Femur (tissue), 1 donor: ENCODE measurements around the gene KCNQ1.
A peak's percentile ranks its signal among the peaks of the same experiment; 100 is the strongest.

Experiments
- DNase-seq: peaks from one replicate; pipeline ENCODE4 v3.0.0-alpha.2; 2017

Gene KCNQ1

GRCh38 chr11:2539371-2540222 is 94.8 kb downstream of the KCNQ1 start:
- peak; percentile 61 for DNase-seq

GRCh38 chr11:2540223-2540991 is 95.6 kb downstream of the KCNQ1 start:
- DNase-seq: peak; percentile 8

GRCh38 chr11:2540992-2541680 is 96.3 kb downstream of the KCNQ1 start:
- DNase-seq: peak; percentile 6

- no peak for DNase-seq
Observed at GRCh38 chr11:2541881-2542361, 97.1 kb downstream of the KCNQ1 start.

GRCh38 chr11:2542406-2542805 is 97.6 kb downstream of the KCNQ1 start:
- DNase-seq: no peak

- peak; percentile 12 for DNase-seq
Observed at GRCh38 chr11:2547806-2548205, 103.0 kb downstream of the KCNQ1 start.

- peak; percentile 7 for DNase-seq
Observed at GRCh38 chr11:2548596-2548995, 103.8 kb downstream of the KCNQ1 start.

- DNase-seq: peak; percentile 14
Observed at GRCh38 chr11:2549080-2549479, 104.3 kb downstream of the KCNQ1 start.

GRCh38 chr11:2549491-2549875 is 104.7 kb downstream of the KCNQ1 start:
- peak; percentile 8 for DNase-seq

GRCh38 chr11:2549876-2550605 is 105.2 kb downstream of the KCNQ1 start:
- DNase-seq: peak; percentile 68

GRCh38 chr11:2550606-2550970 is 105.8 kb downstream of the KCNQ1 start:
- peak; percentile 20 for DNase-seq

GRCh38 chr11:2551131-2551530 is 106.3 kb downstream of the KCNQ1 start:
- peak; percentile 24 for DNase-seq

- DNase-seq: no peak
Observed at GRCh38 chr11:2552210-2552609, 107.4 kb downstream of the KCNQ1 start.

- DNase-seq: no peak
Observed at GRCh38 chr11:2553198-2553597, 108.4 kb downstream of the KCNQ1 start.

- peak; percentile 16 for DNase-seq
Observed at GRCh38 chr11:2553886-2554285, 109.1 kb downstream of the KCNQ1 start.

GRCh38 chr11:2554338-2555207 is 109.8 kb downstream of the KCNQ1 start:
- peak; percentile 18 for DNase-seq

GRCh38 chr11:2555336-2555735 is 110.5 kb downstream of the KCNQ1 start:
- DNase-seq: peak; percentile 56

- peak; percentile 7 for DNase-seq
Observed at GRCh38 chr11:2555891-2556290, 111.1 kb downstream of the KCNQ1 start.

GRCh38 chr11:2557381-2557780 is 112.6 kb downstream of the KCNQ1 start:
- DNase-seq: no peak

GRCh38 chr11:2558397-2558796 is 113.6 kb downstream of the KCNQ1 start:
- peak; percentile 15 for DNase-seq

GRCh38 chr11:2558861-2559526 is 114.2 kb downstream of the KCNQ1 start:
- DNase-seq: peak; percentile 23
